ENCODE measurements around the gene ARMH2. TPM values are rescaled to one million over a fixed set of nuclear protein-coding genes. Genes with fewer than 3 reads are reported as not detected.

ARMH2 gene
- total and polyA plus RNA-seq, 9 of the 15 experiments (the other 6 are each of a cell fraction or from before 2014, with no cell fraction given): not detected

DNA sequence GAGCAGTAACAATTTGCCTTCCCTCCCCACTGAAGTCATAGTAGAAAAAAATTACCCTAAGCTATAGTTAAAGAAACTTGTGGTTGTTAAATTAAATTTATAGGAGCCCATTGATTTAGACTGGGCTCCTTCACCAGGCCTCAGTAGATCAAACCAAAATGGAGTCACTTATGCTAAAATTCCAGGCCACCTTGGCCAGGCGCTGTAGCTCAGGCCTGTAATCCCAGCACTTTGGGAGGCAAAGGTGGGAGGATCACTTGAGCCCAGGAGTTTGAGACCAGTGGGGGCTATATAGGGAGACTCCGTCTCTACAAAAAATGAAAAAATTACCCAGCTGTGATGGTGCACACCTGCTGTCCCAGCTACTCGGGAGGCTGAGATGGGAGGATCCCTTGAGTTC is 39.0 kb downstream of the ARMH2 start:
- Histone ChIP-seq H3K27me3 (ENCODE audit: control insufficient read depth in 2 of 2, insufficient read depth in 2 of 2, low read length in 2 of 2) (no peaks in the 10 kb centered on the region), H3K9me3 (replicated peaks; ENCODE audit: control insufficient read depth, insufficient read depth, low read depth, low read length) (no peaks in the 10 kb centered on the region), H3K9me1 (ENCODE audit: control insufficient read depth, insufficient read depth, low read length) (no peaks in the 10 kb centered on the region), H3K27ac (ENCODE audit: extremely low read depth, low read depth, low read length) (no peak overlapping the region), H3K36me3 (ENCODE audit: control insufficient read depth, insufficient read depth, low read length) (no peaks in the 10 kb centered on the region), H3K4me2 (ENCODE audit: insufficient read depth, low read length) (no peak overlapping the region), H3K4me1 (replicated peaks in 1 of 2; ENCODE audit: control insufficient read depth in 2 of 2, insufficient read depth in 2 of 2, low read length in 2 of 2) (peaks cover 10 to 17% of the 10 kb centered on the region in 2 experiments), H4K20me1 (replicated peaks; ENCODE audit: control insufficient read depth, insufficient read depth, low read length) (no peaks in the 10 kb centered on the region), H3K79me2 (ENCODE audit: control insufficient read depth, insufficient read depth, low read length) (no peaks in the 10 kb centered on the region), H3K9ac (ENCODE audit: insufficient read depth in 1 of 2, low read depth in 2 of 2, low read length in 2 of 2) (no peak overlapping the region), H2AFZ (ENCODE audit: low read depth, low read length) (no peak overlapping the region), H3K4me3 (no peak overlapping the region)
- CTCF ChIA-PET (ENCODE audit: low intra/inter-chr PET ratio): no interaction called here
- WGBS (ENCODE audit: insufficient coverage, low coverage, missing lambda C conversion rate): 70% methylated on average over 3 of the region's 3 CpGs
- FAIRE-seq: no peak
- DNase-seq (ENCODE audit: extremely low read depth in 1 of 4, low spot score in 3 of 4): no peak
- intact Hi-C loops (cut with micrococcal nuclease) (loop anchor here (2.0 kb wide), 1 partner anchor 39 kb away; no protein-coding TSS in a partner anchor), in situ Hi-C loops (cut with MboI) (loop anchor here (10.0 kb wide), 1 partner anchor 185 kb away; no protein-coding TSS in a partner anchor)
- POLR2A ChIA-PET: interaction anchor here (0.8 to 2.4 kb wide), 3 partner anchors 12 to 38 kb away, joined by 3 to 7 read pairs (median 3); no protein-coding TSS in a partner anchor
- ATAC-seq: no peak
- no TSS peak for BruUV-seq (replicated peaks)
- no peak for TF ChIP-seq MCM3 (IDR thresholded peaks at IDR 0.05)
- no peak for TF ChIP-seq RAD51 (IDR thresholded peaks at IDR 0.05; ENCODE audit: borderline replicate concordance, low read depth)
- TF ChIP-seq, protein P1, sequence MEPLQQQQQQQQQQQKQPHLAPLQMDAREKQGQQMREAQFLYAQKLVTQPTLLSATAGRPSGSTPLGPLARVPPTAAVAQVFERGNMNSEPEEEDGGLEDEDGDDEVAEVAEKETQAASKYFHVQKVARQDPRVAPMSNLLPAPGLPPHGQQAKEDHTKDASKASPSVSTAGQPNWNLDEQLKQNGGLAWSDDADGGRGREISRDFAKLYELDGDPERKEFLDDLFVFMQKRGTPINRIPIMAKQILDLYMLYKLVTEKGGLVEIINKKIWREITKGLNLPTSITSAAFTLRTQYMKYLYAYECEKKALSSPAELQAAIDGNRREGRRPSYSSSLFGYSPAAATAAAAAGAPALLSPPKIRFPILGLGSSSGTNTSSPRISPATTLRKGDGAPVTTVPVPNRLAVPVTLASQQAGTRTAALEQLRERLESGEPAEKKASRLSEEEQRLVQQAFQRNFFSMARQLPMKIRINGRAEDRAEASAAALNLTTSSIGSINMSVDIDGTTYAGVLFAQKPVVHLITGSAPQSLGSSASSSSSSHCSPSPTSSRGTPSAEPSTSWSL (CRISPR knock-in tag; IDR thresholded peaks at IDR 0.05; ENCODE audit: borderline replicate concordance): no peak
- no peak for TF ChIP-seq FUS (optimal IDR thresholded peaks at IDR 0.05; ENCODE audit: low read depth, low read length)
- no peak for TF ChIP-seq ZNF695 (CRISPR knock-in tag; IDR thresholded peaks at IDR 0.05)
- TF ChIP-seq, protein P2, sequence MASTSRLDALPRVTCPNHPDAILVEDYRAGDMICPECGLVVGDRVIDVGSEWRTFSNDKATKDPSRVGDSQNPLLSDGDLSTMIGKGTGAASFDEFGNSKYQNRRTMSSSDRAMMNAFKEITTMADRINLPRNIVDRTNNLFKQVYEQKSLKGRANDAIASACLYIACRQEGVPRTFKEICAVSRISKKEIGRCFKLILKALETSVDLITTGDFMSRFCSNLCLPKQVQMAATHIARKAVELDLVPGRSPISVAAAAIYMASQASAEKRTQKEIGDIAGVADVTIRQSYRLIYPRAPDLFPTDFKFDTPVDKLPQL (IDR thresholded peaks at IDR 0.05; ENCODE audit: extremely low read depth, insufficient read length): no peak
- TF ChIP-seq NELFE (IDR thresholded peaks at IDR 0.05; ENCODE audit: insufficient read depth, insufficient read length): no peak
- no peak for TF ChIP-seq RBM14 (IDR thresholded peaks at IDR 0.05; ENCODE audit: borderline replicate concordance, insufficient read depth, low read depth, low read length)
- no peak for TF ChIP-seq CBX8 (IDR thresholded peaks at IDR 0.05; ENCODE audit: borderline replicate concordance, extremely low read depth, low read depth, low read length, poor library complexity, severe bottlenecking)
- TF ChIP-seq ZNF212 (CRISPR knock-in tag; IDR thresholded peaks at IDR 0.05): no peak
- TF ChIP-seq C11orf30 (IDR thresholded peaks at IDR 0.05; ENCODE audit: low read depth): no peak
- TF ChIP-seq JUN (IDR thresholded peaks at IDR 0.05; ENCODE audit: borderline replicate concordance, low read depth, low read length): no peak
- TF ChIP-seq JUN (CRISPR knock-in tag; IDR thresholded peaks at IDR 0.05; ENCODE audit: borderline replicate concordance): no peak
- no peak for TF ChIP-seq ZNF707 (CRISPR knock-in tag; conservative IDR thresholded peaks at IDR 0.05)
- no peak for TF ChIP-seq GATAD2A (IDR thresholded peaks at IDR 0.05)
- TF ChIP-seq, protein P3, sequence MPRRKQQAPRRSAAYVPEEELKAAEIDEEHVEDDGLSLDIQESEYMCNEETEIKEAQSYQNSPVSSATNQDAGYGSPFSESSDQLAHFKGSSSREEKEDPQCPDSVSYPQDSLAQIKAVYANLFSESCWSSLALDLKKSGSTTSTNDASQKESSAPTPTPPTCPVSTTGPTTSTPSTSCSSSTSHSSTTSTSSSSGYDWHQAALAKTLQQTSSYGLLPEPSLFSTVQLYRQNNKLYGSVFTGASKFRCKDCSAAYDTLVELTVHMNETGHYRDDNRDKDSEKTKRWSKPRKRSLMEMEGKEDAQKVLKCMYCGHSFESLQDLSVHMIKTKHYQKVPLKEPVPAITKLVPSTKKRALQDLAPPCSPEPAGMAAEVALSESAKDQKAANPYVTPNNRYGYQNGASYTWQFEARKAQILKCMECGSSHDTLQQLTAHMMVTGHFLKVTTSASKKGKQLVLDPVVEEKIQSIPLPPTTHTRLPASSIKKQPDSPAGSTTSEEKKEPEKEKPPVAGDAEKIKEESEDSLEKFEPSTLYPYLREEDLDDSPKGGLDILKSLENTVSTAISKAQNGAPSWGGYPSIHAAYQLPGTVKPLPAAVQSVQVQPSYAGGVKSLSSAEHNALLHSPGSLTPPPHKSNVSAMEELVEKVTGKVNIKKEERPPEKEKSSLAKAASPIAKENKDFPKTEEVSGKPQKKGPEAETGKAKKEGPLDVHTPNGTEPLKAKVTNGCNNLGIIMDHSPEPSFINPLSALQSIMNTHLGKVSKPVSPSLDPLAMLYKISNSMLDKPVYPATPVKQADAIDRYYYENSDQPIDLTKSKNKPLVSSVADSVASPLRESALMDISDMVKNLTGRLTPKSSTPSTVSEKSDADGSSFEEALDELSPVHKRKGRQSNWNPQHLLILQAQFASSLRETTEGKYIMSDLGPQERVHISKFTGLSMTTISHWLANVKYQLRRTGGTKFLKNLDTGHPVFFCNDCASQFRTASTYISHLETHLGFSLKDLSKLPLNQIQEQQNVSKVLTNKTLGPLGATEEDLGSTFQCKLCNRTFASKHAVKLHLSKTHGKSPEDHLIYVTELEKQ (CRISPR knock-in tag; IDR thresholded peaks at IDR 0.05): no peak
- TF ChIP-seq NRF1 (conservative IDR thresholded peaks at IDR 0.05 in 1 of 2, IDR thresholded peaks at IDR 0.05 in 1 of 2): no peak

Data from K562 (cell line).